ENCODE data around the gene MPL. TPM values are rescaled to one million over a fixed set of nuclear protein-coding genes. Genes with fewer than 3 reads are reported as not detected.

Gene MPL
- total RNA-seq, 1 donor from 2014 or later = not detected

DNA sequence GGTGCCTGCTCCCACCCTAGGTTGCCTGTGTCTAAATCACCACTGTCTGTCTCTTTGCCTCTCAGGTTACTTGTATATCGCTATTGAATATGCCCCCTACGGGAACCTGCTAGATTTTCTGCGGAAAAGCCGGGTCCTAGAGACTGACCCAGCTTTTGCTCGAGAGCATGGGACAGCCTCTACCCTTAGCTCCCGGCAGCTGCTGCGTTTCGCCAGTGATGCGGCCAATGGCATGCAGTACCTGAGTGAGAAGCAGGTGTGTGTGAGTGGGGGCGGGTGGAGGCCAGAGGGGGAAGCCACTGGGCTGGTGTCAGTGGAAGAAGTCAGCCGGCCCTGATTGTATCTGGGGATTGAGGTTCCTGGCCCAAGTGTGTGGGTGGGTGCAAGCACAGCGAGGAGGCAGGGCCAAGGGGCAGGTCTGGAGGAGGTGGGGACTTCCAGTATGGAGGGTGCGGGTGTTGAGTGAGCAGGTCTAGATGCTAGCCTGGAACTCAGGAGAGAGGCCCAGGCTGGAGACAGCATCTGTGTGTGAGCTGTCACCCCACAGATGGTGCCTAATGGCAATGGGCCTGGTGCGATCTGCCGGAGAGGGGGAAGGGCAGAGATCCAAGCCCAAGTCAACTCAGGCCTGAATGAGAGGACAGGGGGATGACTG, 19.7 kb upstream of the MPL start:
- H3K27me3 ChIP-seq = no peaks in the 10 kb centered on the region
- H3K36me3 ChIP-seq = no peaks in the 10 kb centered on the region
- H3K9me3 ChIP-seq = no peaks in the 10 kb centered on the region
- no peak for DNase-seq (ENCODE audit: extremely low spot score in 2 of 2)
- TF ChIP-seq POLR2A (IDR thresholded peaks at IDR 0.05) (no peak), POLR2AphosphoS5 (IDR thresholded peaks at IDR 0.05; ENCODE audit: insufficient read depth in 1 of 2, low read depth in 1 of 2) (no peak)
- TF ChIP-seq, protein P1, sequence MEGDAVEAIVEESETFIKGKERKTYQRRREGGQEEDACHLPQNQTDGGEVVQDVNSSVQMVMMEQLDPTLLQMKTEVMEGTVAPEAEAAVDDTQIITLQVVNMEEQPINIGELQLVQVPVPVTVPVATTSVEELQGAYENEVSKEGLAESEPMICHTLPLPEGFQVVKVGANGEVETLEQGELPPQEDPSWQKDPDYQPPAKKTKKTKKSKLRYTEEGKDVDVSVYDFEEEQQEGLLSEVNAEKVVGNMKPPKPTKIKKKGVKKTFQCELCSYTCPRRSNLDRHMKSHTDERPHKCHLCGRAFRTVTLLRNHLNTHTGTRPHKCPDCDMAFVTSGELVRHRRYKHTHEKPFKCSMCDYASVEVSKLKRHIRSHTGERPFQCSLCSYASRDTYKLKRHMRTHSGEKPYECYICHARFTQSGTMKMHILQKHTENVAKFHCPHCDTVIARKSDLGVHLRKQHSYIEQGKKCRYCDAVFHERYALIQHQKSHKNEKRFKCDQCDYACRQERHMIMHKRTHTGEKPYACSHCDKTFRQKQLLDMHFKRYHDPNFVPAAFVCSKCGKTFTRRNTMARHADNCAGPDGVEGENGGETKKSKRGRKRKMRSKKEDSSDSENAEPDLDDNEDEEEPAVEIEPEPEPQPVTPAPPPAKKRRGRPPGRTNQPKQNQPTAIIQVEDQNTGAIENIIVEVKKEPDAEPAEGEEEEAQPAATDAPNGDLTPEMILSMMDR (IDR thresholded peaks at IDR 0.05) = no peak
- no peak overlapping the region for H3K27ac ChIP-seq
- intact Hi-C loops (cut with DNase I) = no loop called here
- no peaks in the 10 kb centered on the region for H3K4me1 ChIP-seq
- H3K4me3 ChIP-seq = no peak overlapping the region

DNA sequence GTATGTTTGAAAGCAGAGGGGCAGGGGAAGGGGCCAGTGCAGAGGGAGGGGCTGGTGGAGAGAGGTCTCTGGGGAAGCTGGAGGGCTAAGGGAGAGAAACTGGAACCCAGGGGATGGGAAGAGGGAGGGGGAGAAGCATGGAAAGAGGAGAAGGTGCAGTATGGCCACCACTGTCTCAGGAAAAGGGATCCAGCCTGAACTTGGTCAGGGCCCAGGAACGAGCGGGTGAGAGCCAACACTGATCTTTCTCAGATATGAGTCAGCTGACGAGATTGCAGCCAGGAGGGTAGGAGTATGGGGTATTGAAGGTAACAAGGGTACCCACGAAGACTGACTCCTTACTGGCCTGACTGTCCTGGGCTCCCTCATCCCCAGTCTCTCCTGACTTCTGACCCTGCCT, 18.8 kb upstream of the MPL start:
- TF ChIP-seq, protein P1 (IDR thresholded peaks at IDR 0.05) = no peak
- TF ChIP-seq POLR2A (IDR thresholded peaks at IDR 0.05) (no peak), POLR2AphosphoS5 (IDR thresholded peaks at IDR 0.05; ENCODE audit: insufficient read depth in 1 of 2, low read depth in 1 of 2) (no peak)
- H3K36me3 ChIP-seq = no peaks in the 10 kb centered on the region
- H3K27me3 ChIP-seq = no peaks in the 10 kb centered on the region
- H3K27ac ChIP-seq = no peak overlapping the region
- no peak for DNase-seq (ENCODE audit: extremely low spot score in 2 of 2)
- no peak overlapping the region for H3K4me3 ChIP-seq
- H3K9me3 ChIP-seq = no peaks in the 10 kb centered on the region
- intact Hi-C loops (cut with DNase I) = no loop called here
- no peaks in the 10 kb centered on the region for H3K4me1 ChIP-seq

DNA sequence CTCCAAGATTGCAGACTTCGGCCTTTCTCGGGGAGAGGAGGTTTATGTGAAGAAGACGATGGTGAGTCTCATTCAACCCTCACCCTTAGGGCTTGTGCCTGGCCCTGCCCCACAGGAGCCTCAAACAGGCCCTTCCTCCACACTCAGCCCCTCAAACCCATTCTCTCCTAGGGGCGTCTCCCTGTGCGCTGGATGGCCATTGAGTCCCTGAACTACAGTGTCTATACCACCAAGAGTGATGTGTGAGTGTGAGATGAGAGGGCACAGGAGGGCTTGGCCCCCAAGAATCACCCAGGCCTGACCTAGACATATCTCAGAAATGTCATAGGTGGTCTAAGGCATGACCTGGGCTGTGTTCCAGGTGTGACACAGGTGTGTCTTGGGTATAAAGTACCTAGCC, 18.3 kb upstream of the MPL start:
- intact Hi-C loops (cut with DNase I) = no loop called here
- H3K4me1 ChIP-seq = no peaks in the 10 kb centered on the region
- no peaks in the 10 kb centered on the region for H3K27me3 ChIP-seq
- TF ChIP-seq POLR2A (IDR thresholded peaks at IDR 0.05) (no peak), POLR2AphosphoS5 (IDR thresholded peaks at IDR 0.05; ENCODE audit: insufficient read depth in 1 of 2, low read depth in 1 of 2) (no peak)
- TF ChIP-seq, protein P1 (IDR thresholded peaks at IDR 0.05) = no peak
- no peak for DNase-seq (ENCODE audit: extremely low spot score in 2 of 2)
- no peak overlapping the region for H3K27ac ChIP-seq
- H3K9me3 ChIP-seq = no peaks in the 10 kb centered on the region
- H3K36me3 ChIP-seq = no peaks in the 10 kb centered on the region
- no peak overlapping the region for H3K4me3 ChIP-seq

DNA sequence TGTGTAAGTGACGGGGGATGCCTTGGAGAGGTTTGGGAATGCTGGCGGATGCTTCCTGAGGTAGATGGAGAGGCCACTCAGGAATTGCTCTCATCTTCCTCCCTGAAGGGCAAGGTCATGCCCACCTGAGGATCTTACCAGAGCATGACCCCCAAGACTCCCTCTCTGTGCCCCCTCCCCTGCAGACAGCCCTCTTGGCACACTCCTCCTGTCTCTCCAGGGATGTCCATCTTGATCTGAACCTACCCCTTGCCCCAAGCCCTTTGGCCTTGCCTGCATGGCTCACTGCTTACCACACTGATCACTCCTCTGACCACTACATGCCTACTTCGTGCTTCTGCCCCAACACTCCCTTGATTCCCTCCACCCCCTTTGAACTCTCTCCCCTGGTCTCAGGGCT, 17.9 kb upstream of the MPL start:
- Histone ChIP-seq H3K4me1 (no peaks in the 10 kb centered on the region), H3K9me3 (no peaks in the 10 kb centered on the region), H3K27me3 (no peaks in the 10 kb centered on the region), H3K36me3 (no peaks in the 10 kb centered on the region), H3K4me3 (no peak overlapping the region), H3K27ac (no peak overlapping the region)
- TF ChIP-seq POLR2AphosphoS5 (IDR thresholded peaks at IDR 0.05; ENCODE audit: insufficient read depth in 1 of 2, low read depth in 1 of 2) (no peak), POLR2A (IDR thresholded peaks at IDR 0.05) (no peak)
- TF ChIP-seq, protein P1 (IDR thresholded peaks at IDR 0.05) = no peak
- DNase-seq (ENCODE audit: extremely low spot score in 2 of 2) = no peak
- intact Hi-C loops (cut with DNase I) = no loop called here

DNA sequence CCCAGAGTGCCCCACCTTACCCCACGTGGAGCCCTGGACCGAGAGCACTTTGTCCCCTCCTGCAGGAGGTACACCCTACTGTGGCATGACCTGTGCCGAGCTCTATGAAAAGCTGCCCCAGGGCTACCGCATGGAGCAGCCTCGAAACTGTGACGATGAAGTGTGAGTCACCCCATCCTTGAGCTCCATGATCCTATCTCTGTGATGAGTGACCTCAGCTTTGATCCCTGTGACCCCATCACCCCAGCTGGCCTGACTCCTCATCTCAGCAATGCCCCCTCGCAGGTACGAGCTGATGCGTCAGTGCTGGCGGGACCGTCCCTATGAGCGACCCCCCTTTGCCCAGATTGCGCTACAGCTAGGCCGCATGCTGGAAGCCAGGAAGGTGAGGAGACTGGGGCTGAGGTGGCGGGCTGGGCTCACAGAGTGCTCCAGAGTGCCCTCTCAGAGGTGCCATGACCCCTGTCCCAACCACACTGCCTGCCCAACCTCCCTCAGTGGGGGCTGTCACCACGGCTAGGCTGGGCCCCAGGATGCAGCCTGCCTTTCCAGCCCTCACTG, 16.2 kb upstream of the MPL start:
- intact Hi-C loops (cut with DNase I) = no loop called here
- Histone ChIP-seq H3K4me1 (no peaks in the 10 kb centered on the region), H3K27ac (no peak overlapping the region), H3K4me3 (no peak overlapping the region), H3K27me3 (no peaks in the 10 kb centered on the region), H3K36me3 (no peaks in the 10 kb centered on the region), H3K9me3 (no peaks in the 10 kb centered on the region)
- TF ChIP-seq POLR2AphosphoS5 (IDR thresholded peaks at IDR 0.05; ENCODE audit: insufficient read depth in 1 of 2, low read depth in 1 of 2) = no peak
- TF ChIP-seq, protein P1 (IDR thresholded peaks at IDR 0.05) = no peak
- TF ChIP-seq POLR2A (IDR thresholded peaks at IDR 0.05) = no peak
- no peak for DNase-seq (ENCODE audit: extremely low spot score in 2 of 2)

All from vagina (tissue), 2 donors.